Pancreas (tissue), 10 donors: ENCODE measurements around the gene BTBD9. TPM values are rescaled to one million over a fixed set of nuclear protein-coding genes. Genes with fewer than 3 reads are reported as not detected.

Experiments
- ATAC-seq, 4 donors: fragments of 200-7000 bp; cut with Tn5 transposase; one replicate each; pipeline versions ENCODE4 v1.8.0 to v1.9.1; 2020; ENCODE audit warnings: mild to moderate bottlenecking in 4 of 4, moderate library complexity in 4 of 4
- DNase-seq, 6 donors: peaks; one replicate each; pipeline ENCODE4 v3.0.0-alpha.2; 2020
- FAIRE-seq: peaks from 2 replicates; lab custom pipeline; 2012; peaks lifted over from hg19 to GRCh38; lab: Jason Lieb, UNC
- H3K27ac ChIP-seq, 4 donors: fragments of 200-600 bp; sonication (generic); 1 replicate in 3 of 4; 2 replicates in 1 of 4; pipeline versions ENCODE4 v1.5.0 to v1.8.0; 2020
- H3K27me3 ChIP-seq, 4 donors: fragments of 200-600 bp; one replicate each; pipeline ENCODE4 v1.8.0; 2021
- H3K36me3 ChIP-seq, 3 donors: fragments of 200-600 bp; sonication (generic) in 1 of 3; one replicate each; pipeline versions ENCODE4 v1.5.0 to v1.8.0; 2020 to 2021
- H3K4me1 ChIP-seq, 3 donors: fragments of 200-600 bp; one replicate each; pipeline ENCODE4 v1.8.0; 2021
- H3K4me3 ChIP-seq, 4 donors: fragments of 200-600 bp; sonication (generic) in 2 of 4; one replicate each; pipeline versions ENCODE4 v1.5.0 to v1.8.0; 2020 to 2021
- H3K9me3 ChIP-seq, 4 donors: fragments of 200-600 bp; one replicate each; pipeline ENCODE4 v1.8.0; 2021
- CTCF ChIP-seq, 4 donors: fragments of 200-600 bp; sonication (generic) in 3 of 4; IDR thresholded peaks; one replicate each; pipeline versions ENCODE4 v1.5.0 to v1.8.0; 2021; ENCODE audit warnings: antibody characterized with exemption in 4 of 4
- WGBS, 2 donors: extraction: QIAGEN DNeasy Blood & Tissue Kit; methylation state at CpG; one replicate each; pipeline ENCODE4 v1.1.7; 2013; 5-methylcytosine and 5-hydroxymethylcytosine counted together
- intact Hi-C, 3 donors: fragments of 100-400 bp; cut with DNase I; formaldehyde crosslinking; loops; one replicate each; pipeline versions ENCODE4 v1.11.1 to v1.14.2; 2022
- polyA plus RNA-seq, 2 donors: library from polyadenylated mRNA; stranded (reverse); fragments of 200-250 nt; gene quantifications; one replicate each; pipeline ENCODE4 v1.2.3, GENCODE V29; 2013
- total RNA-seq, 6 donors: library from RNA; stranded (reverse); fragmentation: NEBNext Ultra II Directional in 4 of 6; extraction: Animal tissue kit (Norgen Biotek cat#: 25700) in 4 of 6; gene quantifications; one replicate each; pipeline versions ENCODE4 v1.2.1 to v1.2.4, GENCODE V29; 2021 to 2023
- donor health status: healthy with polysubstance abuse.
- donor health status: DM: no; HTN: no; CAD: no; lungs with moderate emphysema.
- donor health status: DM: no; HTN: no; CAD: no.
- donor health status: control.
- donor health status: control.
- donor health status: Bipolar disorder and iron deficiency.
- donor health status: DM: yes; HTN: yes; CAD: no.
- donor health status: DM: no; HTN: no; CAD: no.
- donor health status: DM: no; HTN: no; CAD: no.
- donor health status: DM: yes; HTN: yes; CAD: no.

Gene BTBD9
- total and polyA plus RNA-seq, 8 donors, result 2.2 to 11.0 (median 7.1) TPM

GRCh38 chr6:38290133-38290799 is 349.5 kb downstream of the BTBD9 start:
- Histone ChIP-seq H3K27me3 (no peaks in the 10 kb centered on the region), H3K4me1 (no peaks in the 10 kb centered on the region), H3K36me3 (no peaks in the 10 kb centered on the region), H3K9me3 (no peaks in the 10 kb centered on the region), H3K4me3 (no peak overlapping the region), H3K27ac (no peak overlapping the region)
- no peak for ATAC-seq
- no peak for TF ChIP-seq CTCF (IDR thresholded peaks at IDR 0.05)
- no peak for DNase-seq
- intact Hi-C loops, result no loop called here
- no peak for FAIRE-seq
- WGBS, 2 donors, result 81 to 92% methylated on average over 3 of the region's 3 CpGs

GRCh38 chr6:38287487-38287886 is 352.2 kb downstream of the BTBD9 start:
- no peaks in the 10 kb centered on the region for H3K36me3 ChIP-seq
- no peaks in the 10 kb centered on the region for H3K4me1 ChIP-seq
- 86 to 93% methylated on average over 2 of the region's 2 CpGs for WGBS, 2 donors
- intact Hi-C loops, result no loop called here
- DNase-seq, result no peak
- FAIRE-seq, result no peak
- no peak for ATAC-seq
- H3K4me3 ChIP-seq, result no peak overlapping the region
- H3K27ac ChIP-seq, result no peak overlapping the region
- no peaks in the 10 kb centered on the region for H3K9me3 ChIP-seq
- no peaks in the 10 kb centered on the region for H3K27me3 ChIP-seq
- no peak for TF ChIP-seq CTCF (IDR thresholded peaks at IDR 0.05)

GRCh38 chr6:38284802-38285394 is 354.8 kb downstream of the BTBD9 start:
- Histone ChIP-seq H3K9me3 (no peaks in the 10 kb centered on the region), H3K4me3 (no peak overlapping the region), H3K27ac (no peak overlapping the region), H3K36me3 (no peaks in the 10 kb centered on the region), H3K27me3 (no peaks in the 10 kb centered on the region), H3K4me1 (no peaks in the 10 kb centered on the region)
- FAIRE-seq, result no peak
- no peak for TF ChIP-seq CTCF (IDR thresholded peaks at IDR 0.05)
- ATAC-seq, result no peak
- DNase-seq, result no peak
- intact Hi-C loops, result no loop called here
- 85 to 96% methylated on average over 4 of the region's 4 CpGs for WGBS, 2 donors

GRCh38 chr6:38283734-38284362 is 355.9 kb downstream of the BTBD9 start:
- no peak overlapping the region for H3K27ac ChIP-seq
- H3K4me3 ChIP-seq, result no peak overlapping the region
- intact Hi-C loops, result no loop called here
- FAIRE-seq (no peak), ATAC-seq (no peak), DNase-seq (no peak)
- H3K9me3 ChIP-seq, result no peaks in the 10 kb centered on the region
- WGBS, 2 donors, result 95 to 96% methylated on average over 4 of the region's 4 CpGs
- H3K36me3 ChIP-seq, result no peaks in the 10 kb centered on the region
- TF ChIP-seq CTCF (IDR thresholded peaks at IDR 0.05), result no peak
- H3K4me1 ChIP-seq, result no peaks in the 10 kb centered on the region
- no peaks in the 10 kb centered on the region for H3K27me3 ChIP-seq

GRCh38 chr6:38282911-38283310 is 356.8 kb downstream of the BTBD9 start:
- Histone ChIP-seq H3K36me3 (no peaks in the 10 kb centered on the region), H3K4me1 (no peaks in the 10 kb centered on the region), H3K9me3 (no peaks in the 10 kb centered on the region), H3K27me3 (no peaks in the 10 kb centered on the region), H3K4me3 (no peak overlapping the region), H3K27ac (no peak overlapping the region)
- no peak for ATAC-seq
- intact Hi-C loops, result no loop called here
- no peak for TF ChIP-seq CTCF (IDR thresholded peaks at IDR 0.05)
- 96 to 100% methylated on average over 3 of the region's 3 CpGs for WGBS, 2 donors
- FAIRE-seq, result no peak
- DNase-seq, result no peak
